HepG2 (cell line): ENCODE data around the gene PTF1A. TPM values are rescaled to one million over a fixed set of nuclear protein-coding genes. Genes with fewer than 3 reads are reported as not detected.
A peak's percentile ranks its signal among the peaks of the same experiment; 100 is the strongest.

Experiments
- ATAC-seq: fragments of 200-7000 bp; cut with Tn5 transposase; 3 replicates; pipeline ENCODE4 v1.9.1; 2020; ENCODE audit warnings: mild to moderate bottlenecking, moderate library complexity
- BruUV-seq: library from RNA; stranded (reverse); fragments of 400-500 nt; replicated peaks from 2 replicates; lab custom pipeline; 2021; lab: Mats Ljungman, UMichigan
- CTCF ChIA-PET: fragments of 300-600 bp; formaldehyde crosslinking; extraction: SDS; loops from one replicate; lab custom pipeline; 2021; ENCODE audit warnings: low total read pairs, inconsistent platforms, low intra/inter-chr PET ratio; lab: Yijun Ruan, JAX
- POLR2A ChIA-PET: fragments of 350-600 bp; sonication (Branson Sonifier 250); formaldehyde crosslinking; loops from one replicate; lab custom pipeline; 2020; ENCODE audit warnings: antibody characterized with exemption, inconsistent platforms; lab: Yijun Ruan, JAX
- DNase-seq: peaks from one replicate; pipeline ENCODE4 v3.0.0-alpha.2; 2015; ENCODE audit warnings: low spot score
- FAIRE-seq: peaks from 3 replicates; lab custom pipeline; 2011; peaks lifted over from hg19 to GRCh38; lab: Jason Lieb, UNC
- H2AFZ ChIP-seq: one replicate; pipeline ENCODE4 v1.6.1; 2011; ENCODE audit warnings: low read length, inconsistent platforms
- H3K27ac ChIP-seq: fragments of 300-600 bp; 3 replicates; pipeline ENCODE4 v1.8.0; 2011; ENCODE audit warnings: mixed run types, mild to moderate bottlenecking, mixed read lengths, low read length, inconsistent platforms; ENCODE audit not compliant: insufficient read depth; ENCODE audit errors: extremely low read length
- H3K27me3 ChIP-seq, 2 experiments: fragments of 200-600 bp in 1 of 2; 2 replicates in 1 of 2; 3 replicates in 1 of 2; pipeline versions ENCODE4 v1.6.0 to v1.8.0; 2011; ENCODE audit warnings: low read length in 2 of 2, mild to moderate bottlenecking in 2 of 2, moderate library complexity in 2 of 2, inconsistent platforms in 1 of 2; ENCODE audit not compliant: insufficient read depth in 2 of 2, control insufficient read depth in 1 of 2
- H3K36me3 ChIP-seq, 2 experiments: fragments of 200-600 bp in 1 of 2; replicated peaks in 1 of 2; 2 replicates in 1 of 2; 3 replicates in 1 of 2; pipeline versions ENCODE4 v1.5.1 to v1.8.0; 2011; ENCODE audit warnings: low read length in 2 of 2, inconsistent platforms in 1 of 2; ENCODE audit not compliant: insufficient read depth in 2 of 2, control insufficient read depth in 1 of 2
- H3K4me1 ChIP-seq: 2 replicates; pipeline ENCODE4 v1.5.1; 2012; ENCODE audit warnings: low read length, inconsistent platforms; ENCODE audit not compliant: insufficient read depth
- H3K4me2 ChIP-seq: 2 replicates; pipeline ENCODE4 v1.6.0; 2011; ENCODE audit warnings: low read depth, low read length, inconsistent platforms
- H3K4me3 ChIP-seq, 3 experiments: fragments of 200-600 bp in 1 of 3; sonication (generic), shearing (Covaris generic) in 1 of 3; replicated peaks in 1 of 3; 2 replicates each; pipeline ENCODE4 v1.5.1; 2011 to 2016; ENCODE audit warnings: low read length in 3 of 3, inconsistent platforms in 2 of 3, low read depth in 2 of 3, mild to moderate bottlenecking in 2 of 3, control low read depth in 1 of 3, mixed read lengths in 1 of 3; ENCODE audit not compliant: insufficient read depth in 1 of 3
- H3K79me2 ChIP-seq: one replicate; pipeline ENCODE4 v1.6.1; 2011; ENCODE audit warnings: low read length, inconsistent platforms; ENCODE audit not compliant: insufficient read depth
- H3K9ac ChIP-seq: 2 replicates; pipeline ENCODE4 v1.6.0; 2011; ENCODE audit warnings: mild to moderate bottlenecking, low read depth, low read length, inconsistent platforms; ENCODE audit not compliant: insufficient read depth
- H3K9me3 ChIP-seq: 2 replicates; pipeline ENCODE4 v1.5.1; 2012; ENCODE audit warnings: mild to moderate bottlenecking, low read length
- H4K20me1 ChIP-seq: 2 replicates; pipeline ENCODE4 v1.6.0; 2011; ENCODE audit warnings: inconsistent platforms, mild to moderate bottlenecking, low read length, moderate library complexity; ENCODE audit not compliant: insufficient read depth
- EZH2 ChIP-seq: conservative IDR thresholded peaks from 2 replicates; pipeline ENCODE4 v1.6.1; 2012; ENCODE audit warnings: mild to moderate bottlenecking, low read depth, low read length, moderate library complexity
- WGBS: methylation state at CpG from one replicate; pipeline ENCODE4 v1.1.6; 2017; ENCODE audit warnings: low lambda C conversion rate; 5-methylcytosine and 5-hydroxymethylcytosine counted together
- in situ Hi-C: cut with HindIII; loops from 2 replicates; pipeline ENCODE4 v1.10.0; 2017; ENCODE audit warnings: low pct_unique_long_range_greater_than_20kb; ENCODE audit not compliant: extremely low pct_ligation_motif_present
- intact Hi-C: fragments of 100-400 bp; cut with micrococcal nuclease; formaldehyde crosslinking; loops from one replicate; pipeline ENCODE4 v1.10.0; 2022; ENCODE audit not compliant: unreplicated experiment
- polyA plus RNA-seq, 8 experiments: library from polyadenylated mRNA; depleted of rRNA in 3 of 8; stranded (reverse) in 7 of 8; unstranded in 1 of 8; fragments of >200 nt; fragmentation: Illumina TruSeq in 4 of 8; extraction: Trizol in 4 of 8; gene quantifications; 2 replicates each; pipeline versions ENCODE4 v1.2.1 to v1.2.3, GENCODE V29; 2011 to 2016; ENCODE audit warnings: low read depth in 4 of 8, missing spikeins in 1 of 8, mixed read lengths in 1 of 8; ENCODE audit not compliant: insufficient read depth in 1 of 8
- total RNA-seq, 5 experiments: library from RNA; depleted of rRNA; stranded (reverse); fragments of >200 nt; fragmentation: Illumina TruSeq; extraction: Trizol; gene quantifications; 2 replicates each; pipeline ENCODE4 v1.2.3, GENCODE V29; 2016; ENCODE audit warnings: low read depth in 1 of 5
- TF ChIP-seq, protein P1 (sequence below): sonication (generic); formaldehyde crosslinking; IDR thresholded peaks from 2 replicates; pipeline ENCODE4 v1.4.0; 2020; ENCODE audit warnings: missing genetic modification reagents
- TF ChIP-seq, protein P2 (sequence below): sonication (generic); formaldehyde crosslinking; IDR thresholded peaks from 2 replicates; pipeline ENCODE4 v1.4.0; 2020; ENCODE audit warnings: missing genetic modification reagents

PTF1A gene
- total and polyA plus RNA-seq, 2 of the 13 experiments (the other 11 are each of a cell fraction or from before 2014, with no cell fraction given), result not detected

DNA sequence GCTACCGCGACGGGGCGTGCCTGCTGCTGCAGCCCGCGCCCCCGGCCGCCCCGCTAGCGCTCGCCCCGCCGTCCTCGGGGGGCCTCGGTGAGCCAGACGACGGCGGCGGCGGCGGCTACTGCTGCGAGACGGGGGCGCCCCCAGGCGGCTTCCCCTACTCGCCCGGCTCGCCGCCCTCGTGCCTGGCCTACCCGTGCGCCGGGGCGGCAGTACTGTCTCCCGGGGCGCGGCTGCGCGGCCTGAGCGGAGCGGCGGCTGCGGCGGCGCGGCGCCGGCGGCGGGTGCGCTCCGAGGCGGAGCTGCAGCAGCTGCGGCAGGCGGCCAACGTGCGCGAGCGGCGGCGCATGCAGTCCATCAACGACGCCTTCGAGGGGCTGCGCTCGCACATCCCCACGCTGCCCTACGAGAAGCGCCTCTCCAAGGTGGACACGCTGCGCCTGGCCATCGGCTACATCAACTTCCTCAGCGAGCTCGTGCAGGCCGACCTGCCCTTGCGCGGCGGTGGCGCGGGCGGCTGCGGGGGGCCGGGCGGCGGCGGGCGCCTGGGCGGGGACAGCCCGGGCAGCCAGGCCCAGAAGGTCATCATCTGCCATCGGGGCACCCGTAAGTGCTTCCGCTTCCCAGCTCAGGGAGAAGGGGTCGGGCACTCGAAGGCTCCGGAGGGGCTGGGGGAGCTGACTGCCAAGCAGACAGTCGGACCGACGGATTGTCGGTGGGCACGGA lies 761 bp downstream of the PTF1A start:
- Histone ChIP-seq H3K4me2 (no peak overlapping the region), H2AFZ (no peak overlapping the region), H3K4me1 (peaks cover 29% of the 10 kb centered on the region), H3K27ac (no peak overlapping the region), H3K9ac (no peak overlapping the region), H3K79me2 (no peaks in the 10 kb centered on the region), H3K9me3 (no peaks in the 10 kb centered on the region), H4K20me1 (no peaks in the 10 kb centered on the region), H3K36me3 (no peaks in the 10 kb centered on the region), H3K4me3 (no peak overlapping the region; a peak in 1 of 6 replicates), H3K27me3 (peaks cover 6 to 65% of the 10 kb centered on the region in 2 experiments; a peak in 4 of 5 replicates)
- in situ Hi-C loops, result no loop called here
- BruUV-seq, result no TSS peak
- WGBS, result 66% methylated on average over 41 of the region's 100 CpGs
- ATAC-seq (no peak), DNase-seq (no peak), FAIRE-seq (no peak)
- POLR2A ChIA-PET, result no interaction called here
- intact Hi-C loops, result no loop called here
- TF ChIP-seq, protein P1, sequence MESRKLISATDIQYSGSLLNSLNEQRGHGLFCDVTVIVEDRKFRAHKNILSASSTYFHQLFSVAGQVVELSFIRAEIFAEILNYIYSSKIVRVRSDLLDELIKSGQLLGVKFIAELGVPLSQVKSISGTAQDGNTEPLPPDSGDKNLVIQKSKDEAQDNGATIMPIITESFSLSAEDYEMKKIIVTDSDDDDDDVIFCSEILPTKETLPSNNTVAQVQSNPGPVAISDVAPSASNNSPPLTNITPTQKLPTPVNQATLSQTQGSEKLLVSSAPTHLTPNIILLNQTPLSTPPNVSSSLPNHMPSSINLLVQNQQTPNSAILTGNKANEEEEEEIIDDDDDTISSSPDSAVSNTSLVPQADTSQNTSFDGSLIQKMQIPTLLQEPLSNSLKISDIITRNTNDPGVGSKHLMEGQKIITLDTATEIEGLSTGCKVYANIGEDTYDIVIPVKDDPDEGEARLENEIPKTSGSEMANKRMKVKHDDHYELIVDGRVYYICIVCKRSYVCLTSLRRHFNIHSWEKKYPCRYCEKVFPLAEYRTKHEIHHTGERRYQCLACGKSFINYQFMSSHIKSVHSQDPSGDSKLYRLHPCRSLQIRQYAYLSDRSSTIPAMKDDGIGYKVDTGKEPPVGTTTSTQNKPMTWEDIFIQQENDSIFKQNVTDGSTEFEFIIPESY (CRISPR knock-in tag), result no peak
- CTCF ChIA-PET, result no interaction called here

DNA sequence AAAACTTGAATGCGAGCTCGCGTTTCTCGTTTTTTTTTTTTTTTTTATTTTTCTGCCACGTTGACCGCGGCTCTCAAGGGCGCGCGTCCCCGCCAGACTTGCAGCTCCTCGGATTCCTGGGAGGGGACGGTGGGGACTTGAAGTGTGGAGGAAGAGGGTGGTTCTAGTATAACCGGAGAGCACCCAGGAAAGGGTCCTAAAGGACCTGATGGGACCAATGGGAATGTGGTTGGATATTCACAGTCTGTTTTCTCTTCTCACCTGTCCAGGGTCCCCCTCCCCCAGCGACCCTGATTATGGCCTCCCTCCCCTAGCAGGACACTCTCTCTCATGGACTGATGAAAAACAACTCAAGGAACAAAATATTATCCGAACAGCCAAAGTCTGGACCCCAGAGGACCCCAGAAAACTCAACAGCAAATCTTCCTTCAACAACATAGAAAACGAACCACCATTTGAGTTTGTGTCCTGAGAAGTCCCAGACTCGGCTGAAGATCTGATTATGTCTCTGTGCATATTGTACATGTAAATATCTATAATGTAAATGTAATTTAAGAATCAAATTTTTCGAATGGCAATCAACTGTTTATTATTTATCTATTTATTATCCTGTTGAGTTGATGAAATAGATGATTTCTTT lies 1.4 kb downstream of the PTF1A start:
- FAIRE-seq, result no peak
- DNase-seq, result no peak
- Histone ChIP-seq H3K36me3 (no peaks in the 10 kb centered on the region), H3K79me2 (no peaks in the 10 kb centered on the region), H3K27ac (no peak overlapping the region), H3K4me2 (no peak overlapping the region), H3K4me1 (peaks cover 22% of the 10 kb centered on the region), H4K20me1 (no peaks in the 10 kb centered on the region), H3K9ac (no peak overlapping the region)
- in situ Hi-C loops, result no loop called here
- POLR2A ChIA-PET, result no interaction called here
- no peak for ATAC-seq
- 19% methylated on average over 19 of the region's 19 CpGs for WGBS
- TF ChIP-seq, protein P2, sequence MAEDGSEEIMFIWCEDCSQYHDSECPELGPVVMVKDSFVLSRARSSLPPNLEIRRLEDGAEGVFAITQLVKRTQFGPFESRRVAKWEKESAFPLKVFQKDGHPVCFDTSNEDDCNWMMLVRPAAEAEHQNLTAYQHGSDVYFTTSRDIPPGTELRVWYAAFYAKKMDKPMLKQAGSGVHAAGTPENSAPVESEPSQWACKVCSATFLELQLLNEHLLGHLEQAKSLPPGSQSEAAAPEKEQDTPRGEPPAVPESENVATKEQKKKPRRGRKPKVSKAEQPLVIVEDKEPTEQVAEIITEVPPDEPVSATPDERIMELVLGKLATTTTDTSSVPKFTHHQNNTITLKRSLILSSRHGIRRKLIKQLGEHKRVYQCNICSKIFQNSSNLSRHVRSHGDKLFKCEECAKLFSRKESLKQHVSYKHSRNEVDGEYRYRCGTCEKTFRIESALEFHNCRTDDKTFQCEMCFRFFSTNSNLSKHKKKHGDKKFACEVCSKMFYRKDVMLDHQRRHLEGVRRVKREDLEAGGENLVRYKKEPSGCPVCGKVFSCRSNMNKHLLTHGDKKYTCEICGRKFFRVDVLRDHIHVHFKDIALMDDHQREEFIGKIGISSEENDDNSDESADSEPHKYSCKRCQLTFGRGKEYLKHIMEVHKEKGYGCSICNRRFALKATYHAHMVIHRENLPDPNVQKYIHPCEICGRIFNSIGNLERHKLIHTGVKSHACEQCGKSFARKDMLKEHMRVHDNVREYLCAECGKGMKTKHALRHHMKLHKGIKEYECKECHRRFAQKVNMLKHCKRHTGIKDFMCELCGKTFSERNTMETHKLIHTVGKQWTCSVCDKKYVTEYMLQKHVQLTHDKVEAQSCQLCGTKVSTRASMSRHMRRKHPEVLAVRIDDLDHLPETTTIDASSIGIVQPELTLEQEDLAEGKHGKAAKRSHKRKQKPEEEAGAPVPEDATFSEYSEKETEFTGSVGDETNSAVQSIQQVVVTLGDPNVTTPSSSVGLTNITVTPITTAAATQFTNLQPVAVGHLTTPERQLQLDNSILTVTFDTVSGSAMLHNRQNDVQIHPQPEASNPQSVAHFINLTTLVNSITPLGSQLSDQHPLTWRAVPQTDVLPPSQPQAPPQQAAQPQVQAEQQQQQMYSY, result no peak
- TF ChIP-seq EZH2, result peak; percentile 51; the same call in 1 of the 2 replicates
- TF ChIP-seq, all 625 proteins: peak for 1
- no peaks in the 10 kb centered on the region for H3K9me3 ChIP-seq
- no TSS peak for BruUV-seq
- CTCF ChIA-PET, result no interaction called here
- H3K4me3 ChIP-seq, result no peak overlapping the region; a peak in 1 of 6 replicates
- intact Hi-C loops, result no loop called here
- peaks cover 6 to 72% of the 10 kb centered on the region in 2 experiments; a peak in 4 of 5 replicates for H3K27me3 ChIP-seq
- no peak overlapping the region for H2AFZ ChIP-seq
